ENCODE measurements around the gene DPM3. TPM values are rescaled to one million over a fixed set of nuclear protein-coding genes. Genes with fewer than 3 reads are reported as not detected.
"Not testable (repeated sequence)": the region's sequence is repeated elsewhere in the genome, so short reads cannot be mapped to it uniquely, and the experiment has no call there.

The DPM3 gene
- total RNA-seq, 1 donor from 2014 or later: 41.4 TPM

GRCh38 chr1:155155996-155156643 is 15.8 kb upstream of the DPM3 start:
- not testable (repeated sequence) for DNase-seq

DNA sequence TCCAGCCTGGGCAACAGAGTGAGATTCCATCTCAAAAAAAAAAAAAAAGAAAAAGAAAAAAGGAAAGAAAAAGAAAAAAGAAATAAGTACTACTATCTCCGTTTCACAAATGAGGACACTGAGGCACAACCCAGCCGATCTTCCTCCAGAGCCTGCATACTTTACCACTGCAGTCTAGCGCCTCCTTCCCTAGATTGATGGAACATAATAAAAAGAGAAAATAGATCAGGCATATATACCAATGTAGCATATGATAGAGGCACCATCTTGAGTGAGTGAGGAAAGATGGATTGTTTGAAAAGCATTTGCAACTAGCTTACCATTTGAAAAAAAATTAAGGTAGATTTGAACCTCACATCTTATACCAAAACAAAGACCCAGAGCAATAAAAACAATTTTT is 5.2 kb upstream of the DPM3 start:
- DNase-seq: no peak

- DNase-seq: no peak
Observed at GRCh38 chr1:155141749-155142148, 1.4 kb upstream of the DPM3 start.

- DNase-seq: no peak
Observed at GRCh38 chr1:155140630-155140953, 261 bp upstream of the DPM3 start.

DNA sequence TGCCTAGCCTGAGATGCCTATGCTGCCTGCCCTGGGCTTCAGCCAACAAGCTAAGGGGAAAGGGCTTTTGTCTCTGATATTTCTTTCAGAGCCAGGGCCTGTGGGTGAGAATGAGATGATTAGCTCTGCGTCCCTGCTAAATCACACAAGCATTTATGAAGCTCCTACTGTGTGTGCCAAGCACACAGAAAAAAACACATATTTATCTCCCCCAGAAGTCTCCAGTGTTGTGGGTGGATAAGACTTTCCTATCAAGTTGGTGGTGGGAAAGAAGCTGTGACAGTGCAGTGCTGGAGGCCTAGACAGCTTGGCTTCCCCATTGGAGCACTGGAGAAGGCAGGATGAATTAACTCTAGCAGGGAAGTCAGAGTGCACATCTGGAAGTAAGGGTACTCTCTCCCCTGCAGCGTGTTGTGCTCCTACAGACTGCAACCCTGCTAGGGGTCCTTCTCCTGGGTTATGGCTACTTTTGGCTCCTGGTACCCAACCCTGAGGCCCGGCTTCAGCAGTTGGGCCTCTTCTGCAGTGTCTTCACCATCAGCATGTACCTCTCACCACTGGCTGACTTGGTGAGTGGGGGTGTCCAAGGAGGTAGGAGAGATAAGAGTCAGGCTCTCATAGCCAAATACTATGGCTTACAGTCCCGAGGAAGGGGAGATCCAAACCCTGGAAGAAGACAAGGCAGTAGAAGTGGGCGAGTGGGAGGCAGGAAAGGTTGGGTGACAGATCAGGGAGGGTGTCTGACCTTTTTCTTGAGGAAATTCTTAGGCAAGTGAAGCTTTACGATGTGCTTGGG is 3.0 kb downstream of the DPM3 start:
- no peak for DNase-seq

- peak; percentile 8 for DNase-seq
Observed at GRCh38 chr1:155136748-155137147, 3.6 kb downstream of the DPM3 start.

DNA sequence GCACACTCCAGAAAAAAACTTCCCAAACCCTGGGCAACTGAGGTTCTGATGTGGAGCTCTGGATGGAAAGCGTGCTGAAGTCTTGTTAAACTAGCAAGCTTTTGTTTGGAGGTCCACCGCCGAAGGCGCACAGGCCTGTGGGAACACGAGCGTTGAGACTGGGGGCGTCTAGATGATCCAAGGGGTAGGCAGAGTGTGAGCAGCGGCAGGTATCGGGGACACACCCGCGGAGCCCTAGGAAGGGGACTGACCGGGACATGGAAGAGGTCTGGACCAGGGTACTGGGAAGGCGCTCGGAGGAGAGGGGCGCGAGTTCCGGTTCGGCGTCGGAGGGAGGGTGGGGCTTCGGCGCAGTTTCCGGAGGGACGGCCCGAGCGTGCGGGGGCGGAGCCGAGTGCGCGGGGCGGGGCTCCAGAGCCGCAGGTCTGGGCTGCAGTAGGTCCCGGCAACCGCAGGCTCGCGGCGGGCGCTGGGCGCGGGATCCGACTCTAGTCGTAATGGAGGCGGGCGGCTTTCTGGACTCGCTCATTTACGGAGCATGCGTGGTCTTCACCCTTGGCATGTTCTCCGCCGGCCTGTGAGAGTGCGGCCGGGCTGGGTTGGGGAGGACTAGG is 4.8 kb downstream of the DPM3 start, which contains the start of gene SLC50A1:
SLC50A1 (plus strand) TSS at position 438 of the 614 bp plus-strand sequence; CDS start at position 498, 60 bp downstream.
- peak; percentile 95 for DNase-seq

DNA sequence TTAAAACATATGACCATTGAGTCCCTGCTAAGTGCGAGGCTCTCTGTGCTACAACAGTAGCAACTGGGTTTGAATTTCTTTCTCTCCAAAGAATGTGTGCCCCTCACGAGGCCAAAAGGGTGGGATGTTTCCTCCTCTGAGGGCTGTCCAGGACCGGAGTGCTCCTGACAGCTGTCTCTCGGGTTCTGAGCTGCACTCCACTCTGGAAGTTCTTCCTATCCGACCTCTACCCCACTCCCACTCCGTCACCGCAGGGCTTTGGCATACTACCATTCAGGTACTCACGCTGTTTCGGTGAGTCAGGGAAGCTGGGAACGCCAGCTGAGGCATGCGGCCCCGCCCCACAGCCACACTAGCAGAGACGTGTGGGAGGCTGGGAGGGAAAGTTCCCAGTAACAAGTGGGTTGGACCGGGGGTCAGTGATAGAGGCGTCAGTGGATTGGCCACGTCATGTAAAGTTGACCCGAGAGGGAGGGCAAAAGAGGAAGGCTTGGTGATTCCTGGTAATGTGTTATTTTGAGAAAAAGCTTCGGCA is 5.4 kb downstream of the DPM3 start:
- peak; percentile 97 for DNase-seq

GRCh38 chr1:155134322-155134721 is 6.0 kb downstream of the DPM3 start:
- DNase-seq: peak; percentile 18

GRCh38 chr1:155133799-155134281 is 6.5 kb downstream of the DPM3 start:
- DNase-seq: peak; percentile 7

- peak; percentile 25 for DNase-seq
Observed at GRCh38 chr1:155131856-155132255, 8.5 kb downstream of the DPM3 start.

DNA sequence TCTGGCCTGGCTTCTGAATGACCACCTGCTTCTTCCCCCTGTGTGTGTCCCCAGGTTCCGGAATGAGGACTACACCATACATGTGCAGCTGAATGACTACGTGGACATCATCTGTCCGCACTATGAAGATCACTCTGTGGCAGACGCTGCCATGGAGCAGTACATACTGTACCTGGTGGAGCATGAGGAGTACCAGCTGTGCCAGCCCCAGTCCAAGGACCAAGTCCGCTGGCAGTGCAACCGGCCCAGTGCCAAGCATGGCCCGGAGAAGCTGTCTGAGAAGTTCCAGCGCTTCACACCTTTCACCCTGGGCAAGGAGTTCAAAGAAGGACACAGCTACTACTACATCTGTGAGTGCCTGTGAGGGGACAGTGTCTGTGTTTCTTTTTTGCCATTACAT is 9.0 kb downstream of the DPM3 start:
- peak; percentile 11 for DNase-seq

DNA sequence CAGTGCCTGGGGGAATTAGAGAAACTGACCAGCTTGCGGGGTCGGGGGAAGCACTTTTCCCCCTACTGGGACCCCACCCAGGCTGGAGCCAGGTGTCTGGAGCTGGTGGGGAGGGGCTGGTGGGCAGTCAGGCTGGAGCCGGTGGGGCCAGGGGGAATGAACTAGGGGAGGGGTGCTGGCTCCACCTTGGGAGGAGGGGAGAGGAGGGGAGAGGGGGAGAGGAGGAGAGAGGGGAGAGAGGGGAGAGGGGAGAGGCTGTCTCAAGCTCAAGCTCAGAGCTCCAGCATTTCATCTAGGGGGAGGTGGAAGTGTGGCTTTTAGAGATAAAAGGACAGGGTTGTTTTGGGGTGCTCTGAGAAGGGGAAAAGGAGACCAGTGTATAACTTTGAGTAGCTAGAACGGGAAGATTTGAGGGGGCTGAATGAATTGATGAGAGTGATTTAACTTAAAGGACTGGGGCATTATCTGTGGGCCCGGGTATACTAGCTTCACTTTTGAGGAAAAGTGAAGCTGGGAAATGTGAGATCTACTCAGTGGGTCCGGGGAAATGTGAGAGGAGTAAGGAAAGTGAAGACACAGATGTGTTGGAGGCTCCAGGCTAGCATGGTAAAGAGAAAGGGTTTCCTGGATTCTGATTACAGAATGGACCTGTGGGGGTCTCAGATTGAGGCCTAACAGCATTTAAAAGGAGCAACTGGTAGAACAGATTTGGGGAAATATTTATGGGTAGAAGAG is 9.9 kb downstream of the DPM3 start:
- peak; percentile 15 for DNase-seq

DNA sequence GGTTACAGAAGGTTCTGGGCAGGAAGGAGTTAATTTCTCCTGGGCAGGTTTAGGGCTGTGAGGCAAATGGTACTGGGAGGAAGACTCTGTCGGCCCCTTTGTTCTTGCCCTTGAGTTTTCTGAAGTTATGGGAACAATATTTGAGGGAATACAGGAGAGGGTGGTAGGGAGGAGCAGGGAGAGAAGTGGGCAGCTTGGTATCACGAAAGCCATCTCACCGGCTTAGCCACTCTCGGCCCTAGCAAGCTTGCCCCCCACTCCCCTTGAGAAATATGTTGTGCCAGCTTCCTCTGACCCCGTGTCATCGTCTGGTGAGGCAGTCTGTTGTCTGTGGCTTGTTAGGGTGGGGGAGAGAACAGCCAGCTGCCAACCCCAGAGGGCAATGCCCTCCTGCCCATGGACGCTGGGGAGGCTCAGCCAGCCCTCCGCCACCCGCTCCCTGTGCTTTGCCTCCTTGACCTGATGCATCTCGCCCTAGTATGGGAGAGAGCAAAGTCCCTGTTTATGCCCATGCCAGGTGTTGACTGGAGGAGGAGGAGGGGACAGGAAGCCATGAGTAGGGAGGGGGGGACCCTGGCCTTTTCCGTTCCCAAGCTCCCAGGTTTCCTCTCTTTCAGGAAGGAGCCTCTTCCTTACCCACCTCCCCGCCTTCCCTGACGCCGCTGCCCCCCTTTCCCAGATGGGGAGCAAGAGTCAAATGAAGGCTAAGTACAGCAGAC is 11.4 kb downstream of the DPM3 start:
- peak; percentile 95 for DNase-seq

DNA sequence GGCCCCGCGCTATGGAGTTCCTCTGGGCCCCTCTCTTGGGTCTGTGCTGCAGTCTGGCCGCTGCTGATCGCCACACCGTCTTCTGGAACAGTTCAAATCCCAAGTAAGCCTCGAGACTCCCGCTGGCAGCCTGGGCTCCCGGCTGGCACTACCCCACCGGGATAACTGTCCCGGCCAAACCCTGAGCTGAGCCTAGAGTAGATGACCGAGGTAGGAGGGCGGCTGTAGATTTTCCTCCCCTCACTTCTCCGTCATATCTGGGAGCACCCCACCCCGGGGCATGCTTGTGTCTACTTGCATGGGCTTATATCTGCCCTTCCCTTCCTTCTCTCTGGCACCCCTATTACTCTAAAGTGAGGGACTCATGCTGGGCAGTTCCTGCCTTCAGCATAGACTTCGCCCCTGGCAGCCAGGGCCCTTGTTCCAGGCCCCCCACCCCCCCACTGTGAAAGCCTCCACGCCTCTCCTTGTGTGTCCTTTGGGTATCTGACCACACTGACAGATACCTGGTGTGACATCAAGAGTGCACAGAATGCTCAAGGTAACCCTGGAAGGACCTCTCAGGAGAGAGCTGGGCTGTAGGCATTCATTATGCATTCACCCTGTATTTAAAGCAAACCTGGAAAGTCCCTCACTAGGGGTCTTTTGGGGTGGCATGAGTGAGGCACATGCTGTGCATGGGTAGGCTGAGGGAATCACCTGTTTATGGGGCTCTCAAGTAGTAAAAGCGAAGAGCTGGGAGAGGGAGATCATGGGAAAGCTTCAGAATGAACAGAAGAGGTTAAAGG is 12.2 kb downstream of the DPM3 start:
- DNase-seq: peak; percentile 26

DNA sequence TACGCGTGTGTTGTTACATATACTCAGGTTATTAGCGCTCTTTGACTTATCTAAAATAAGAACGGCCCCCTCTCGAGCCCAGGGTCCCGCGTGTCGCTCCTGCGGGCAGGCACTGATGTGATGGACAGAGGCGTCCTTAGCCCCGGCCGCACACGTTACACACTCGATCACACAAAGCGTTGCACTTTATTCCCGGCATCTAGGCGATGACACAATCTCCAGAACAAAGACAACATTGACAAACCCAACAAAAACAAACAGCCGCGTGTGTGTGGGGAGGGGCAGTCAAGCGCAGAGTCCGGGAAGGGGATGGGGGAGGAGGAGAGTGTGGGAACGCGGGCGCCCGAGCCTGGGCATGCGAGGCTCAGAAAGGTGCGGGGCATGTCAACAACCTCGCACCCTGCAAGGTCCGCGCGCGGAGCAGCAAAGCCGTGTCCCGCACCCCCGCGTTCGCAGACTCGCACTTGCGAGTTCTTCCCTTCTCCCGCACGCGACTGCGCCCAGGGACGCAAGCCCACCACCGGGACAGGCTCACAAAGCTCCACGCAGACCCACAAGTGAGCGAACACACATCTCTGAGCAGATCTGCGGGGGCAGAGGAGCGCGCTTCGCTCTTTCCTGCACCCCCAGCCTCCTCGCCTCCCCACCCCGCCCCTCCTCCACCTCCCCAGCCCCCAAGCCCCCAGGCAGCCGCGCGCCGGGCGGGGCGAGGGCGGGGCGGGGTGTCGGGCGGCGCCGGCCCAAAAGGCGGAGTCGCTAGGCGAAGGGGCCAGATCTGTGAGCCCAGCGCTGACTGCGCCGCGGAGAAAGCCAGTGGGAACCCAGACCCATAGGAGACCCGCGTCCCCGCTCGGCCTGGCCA is 13.0 kb downstream of the DPM3 start, which contains the start of gene EFNA1:
EFNA1 (plus strand) TSS at position 772 of the 862 bp plus-strand sequence. CDS start 102 bp downstream, outside the sequence.
- DNase-seq: peak; percentile 91

DNA sequence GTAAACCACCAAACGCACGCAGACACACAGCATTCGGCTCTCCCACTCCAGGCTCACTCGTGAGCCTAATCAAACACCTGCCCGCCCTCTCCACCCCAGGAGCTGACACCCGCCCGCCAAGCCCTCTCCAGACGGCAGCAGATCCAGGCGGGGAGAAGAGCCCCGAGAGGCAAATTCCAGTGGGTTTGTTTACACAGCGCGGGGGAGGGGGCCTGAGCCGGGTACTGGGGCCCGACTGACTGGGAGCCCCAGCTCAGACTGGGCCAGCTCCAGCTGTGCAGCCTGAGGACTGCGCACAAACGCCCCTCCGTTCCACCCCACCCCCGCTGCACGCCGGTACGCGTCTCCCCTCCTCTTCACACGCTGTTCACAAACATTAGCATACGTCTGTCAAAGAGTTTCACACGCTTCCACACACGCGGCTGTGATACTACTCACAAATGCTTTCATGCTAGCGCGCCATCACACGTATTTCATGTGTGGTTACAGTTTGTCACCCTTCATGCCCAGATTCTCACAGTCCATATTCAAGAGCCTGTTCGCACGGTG is 13.7 kb downstream of the DPM3 start:
- peak; percentile 76 for DNase-seq

DNA sequence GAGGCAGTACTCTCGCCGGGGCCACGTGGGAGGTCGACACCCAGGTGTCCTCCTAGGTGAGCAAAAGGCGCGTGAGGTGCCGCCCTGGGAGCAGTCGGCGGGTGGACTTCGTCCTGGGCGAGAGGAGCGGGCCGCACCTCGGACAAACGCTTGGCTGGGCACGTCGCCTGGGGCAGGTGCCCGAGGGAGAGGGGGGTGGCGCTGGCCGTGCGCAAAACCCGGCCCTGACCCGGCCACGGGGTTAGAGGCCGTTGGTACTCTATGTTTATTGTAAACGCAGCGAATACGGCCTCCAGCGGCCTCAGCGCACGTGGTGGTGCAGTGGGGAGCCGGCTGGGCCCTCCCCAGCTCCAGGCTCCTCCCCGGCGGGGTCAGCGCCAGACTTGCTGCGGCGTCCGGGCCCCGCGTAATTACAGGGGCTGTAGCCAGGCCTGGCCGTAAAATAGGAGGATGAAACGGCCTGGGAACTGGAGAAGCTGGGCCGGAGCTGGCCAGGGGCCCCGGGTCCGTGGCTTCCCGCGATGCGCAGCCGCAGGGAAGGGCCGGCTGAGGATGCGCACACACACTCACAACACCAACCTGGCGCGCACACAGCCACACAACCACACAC is 14.3 kb downstream of the DPM3 start:
- DNase-seq: peak; percentile 70

GRCh38 chr1:155125511-155125945 is 14.8 kb downstream of the DPM3 start:
- peak; percentile 32 for DNase-seq

Measured in dermis blood vessel endothelial cell (primary cell).